Measurements from ENCODE around the gene PTPN1. TPM values are rescaled to one million over a fixed set of nuclear protein-coding genes. Genes with fewer than 3 reads are reported as not detected.

PTPN1 gene
- polyA plus RNA-seq, 1 donor (not counting 4 experiments of a cell fraction or from before 2014, with no cell fraction given): 61.6 TPM

GRCh38 chr20:50467718-50468356 is 42.3 kb upstream of the PTPN1 start:
- Histone ChIP-seq H3K9ac (ENCODE audit: control insufficient read depth, extremely low read depth, insufficient read depth, low read length) (no peak overlapping the region), H4K20me1 (ENCODE audit: control insufficient read depth, extremely low read depth, insufficient read depth, low read length) (no peaks in the 10 kb centered on the region), H3K4me3 (ENCODE audit: control insufficient read depth in 2 of 3, extremely low read depth in 1 of 3, insufficient read depth in 2 of 3, low read depth in 1 of 3, low read length in 3 of 3) (no peak overlapping the region), H3K4me2 (ENCODE audit: control insufficient read depth, extremely low read depth, insufficient read depth, low read depth, low read length) (no peak overlapping the region), H3K27ac (ENCODE audit: control insufficient read depth, insufficient read depth, low read length) (no peak overlapping the region), H3K9me1 (ENCODE audit: control insufficient read depth, extremely low read depth, insufficient read depth, low read length) (no peaks in the 10 kb centered on the region), H3K9me3 (ENCODE audit: control insufficient read depth, low read depth, low read length) (no peaks in the 10 kb centered on the region), H3K36me3 (ENCODE audit: control insufficient read depth in 2 of 2, extremely low read depth in 1 of 2, insufficient read depth in 2 of 2, low read length in 2 of 2) (no peaks in the 10 kb centered on the region), H3K4me1 (ENCODE audit: control insufficient read depth, extremely low read depth, insufficient read depth, low read length) (peaks cover 9% of the 10 kb centered on the region), H3K79me2 (ENCODE audit: control insufficient read depth, insufficient read depth, low read length) (no peaks in the 10 kb centered on the region), H3K27me3 (ENCODE audit: control insufficient read depth, extremely low read depth, insufficient read depth, low read length) (no peaks in the 10 kb centered on the region), H2AFZ (ENCODE audit: control insufficient read depth, low read length) (no peak overlapping the region)
- DNase-seq (ENCODE audit: low read depth, low spot score): no peak
- no peak for TF ChIP-seq EZH2 (IDR thresholded peaks at IDR 0.05; ENCODE audit: low read length)
- no peak for TF ChIP-seq CTCF (optimal IDR thresholded peaks at IDR 0.05 in 1 of 3, IDR thresholded peaks at IDR 0.05 in 1 of 3, conservative IDR thresholded peaks at IDR 0.05 in 1 of 3; ENCODE audit: extremely low read depth in 1 of 3, insufficient read depth in 2 of 3, low read length in 3 of 3)
- FAIRE-seq: no peak
- dilution Hi-C loops (cut with MboI; ENCODE audit: extremely low pct_ligation_motif_present, low sequenced_read_pairs): no loop called here

GRCh38 chr20:50468378-50468798 is 41.8 kb upstream of the PTPN1 start:
- no peak overlapping the region for H3K4me3 ChIP-seq (ENCODE audit: control insufficient read depth in 2 of 3, extremely low read depth in 1 of 3, insufficient read depth in 2 of 3, low read depth in 1 of 3, low read length in 3 of 3)
- H3K4me1 ChIP-seq (ENCODE audit: control insufficient read depth, extremely low read depth, insufficient read depth, low read length): peaks cover 9% of the 10 kb centered on the region
- no peak overlapping the region for H2AFZ ChIP-seq (ENCODE audit: control insufficient read depth, low read length)
- no peaks in the 10 kb centered on the region for H3K9me3 ChIP-seq (ENCODE audit: control insufficient read depth, low read depth, low read length)
- no peaks in the 10 kb centered on the region for H3K9me1 ChIP-seq (ENCODE audit: control insufficient read depth, extremely low read depth, insufficient read depth, low read length)
- dilution Hi-C loops (cut with MboI; ENCODE audit: extremely low pct_ligation_motif_present, low sequenced_read_pairs): no loop called here
- H3K79me2 ChIP-seq (ENCODE audit: control insufficient read depth, insufficient read depth, low read length): no peaks in the 10 kb centered on the region
- H3K9ac ChIP-seq (ENCODE audit: control insufficient read depth, extremely low read depth, insufficient read depth, low read length): no peak overlapping the region
- H3K27ac ChIP-seq (ENCODE audit: control insufficient read depth, insufficient read depth, low read length): no peak overlapping the region
- H3K4me2 ChIP-seq (ENCODE audit: control insufficient read depth, extremely low read depth, insufficient read depth, low read depth, low read length): no peak overlapping the region
- H4K20me1 ChIP-seq (ENCODE audit: control insufficient read depth, extremely low read depth, insufficient read depth, low read length): no peaks in the 10 kb centered on the region
- no peaks in the 10 kb centered on the region for H3K36me3 ChIP-seq (ENCODE audit: control insufficient read depth in 2 of 2, extremely low read depth in 1 of 2, insufficient read depth in 2 of 2, low read length in 2 of 2)
- no peak for DNase-seq (ENCODE audit: low read depth, low spot score)
- FAIRE-seq: no peak
- no peak for TF ChIP-seq EZH2 (IDR thresholded peaks at IDR 0.05; ENCODE audit: low read length)
- TF ChIP-seq CTCF (optimal IDR thresholded peaks at IDR 0.05 in 1 of 3, IDR thresholded peaks at IDR 0.05 in 1 of 3, conservative IDR thresholded peaks at IDR 0.05 in 1 of 3; ENCODE audit: extremely low read depth in 1 of 3, insufficient read depth in 2 of 3, low read length in 3 of 3): no peak
- no peaks in the 10 kb centered on the region for H3K27me3 ChIP-seq (ENCODE audit: control insufficient read depth, extremely low read depth, insufficient read depth, low read length)

Data from keratinocyte (primary cell).